Measurements from ENCODE around the gene SMYD2.
A peak's percentile ranks its signal among the peaks of the same experiment; 100 is the strongest.

Gene SMYD2

GRCh38 chr1:214292322-214292721 lies 11.4 kb downstream of the SMYD2 start:
- H3K27me3 ChIP-seq (ENCODE audit: insufficient read depth, poor library complexity, severe bottlenecking), result no peaks in the 10 kb centered on the region
- TF ChIP-seq, protein P1, sequence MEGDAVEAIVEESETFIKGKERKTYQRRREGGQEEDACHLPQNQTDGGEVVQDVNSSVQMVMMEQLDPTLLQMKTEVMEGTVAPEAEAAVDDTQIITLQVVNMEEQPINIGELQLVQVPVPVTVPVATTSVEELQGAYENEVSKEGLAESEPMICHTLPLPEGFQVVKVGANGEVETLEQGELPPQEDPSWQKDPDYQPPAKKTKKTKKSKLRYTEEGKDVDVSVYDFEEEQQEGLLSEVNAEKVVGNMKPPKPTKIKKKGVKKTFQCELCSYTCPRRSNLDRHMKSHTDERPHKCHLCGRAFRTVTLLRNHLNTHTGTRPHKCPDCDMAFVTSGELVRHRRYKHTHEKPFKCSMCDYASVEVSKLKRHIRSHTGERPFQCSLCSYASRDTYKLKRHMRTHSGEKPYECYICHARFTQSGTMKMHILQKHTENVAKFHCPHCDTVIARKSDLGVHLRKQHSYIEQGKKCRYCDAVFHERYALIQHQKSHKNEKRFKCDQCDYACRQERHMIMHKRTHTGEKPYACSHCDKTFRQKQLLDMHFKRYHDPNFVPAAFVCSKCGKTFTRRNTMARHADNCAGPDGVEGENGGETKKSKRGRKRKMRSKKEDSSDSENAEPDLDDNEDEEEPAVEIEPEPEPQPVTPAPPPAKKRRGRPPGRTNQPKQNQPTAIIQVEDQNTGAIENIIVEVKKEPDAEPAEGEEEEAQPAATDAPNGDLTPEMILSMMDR (IDR thresholded peaks at IDR 0.05; ENCODE audit: poor library complexity, severe bottlenecking), result no peak
- ATAC-seq (ENCODE audit: low read depth) (no peak), DNase-seq (ENCODE audit: low spot score) (no peak)
- H3K27ac ChIP-seq (ENCODE audit: poor library complexity, severe bottlenecking), result no peak overlapping the region
- H3K4me3 ChIP-seq (ENCODE audit: severe bottlenecking), result no peak overlapping the region
- no peaks in the 10 kb centered on the region for H3K4me1 ChIP-seq (ENCODE audit: insufficient read depth, poor library complexity, severe bottlenecking)
- no peaks in the 10 kb centered on the region for H3K36me3 ChIP-seq (ENCODE audit: low read depth)
- no peaks in the 10 kb centered on the region for H3K9me3 ChIP-seq (ENCODE audit: severe bottlenecking)

DNA sequence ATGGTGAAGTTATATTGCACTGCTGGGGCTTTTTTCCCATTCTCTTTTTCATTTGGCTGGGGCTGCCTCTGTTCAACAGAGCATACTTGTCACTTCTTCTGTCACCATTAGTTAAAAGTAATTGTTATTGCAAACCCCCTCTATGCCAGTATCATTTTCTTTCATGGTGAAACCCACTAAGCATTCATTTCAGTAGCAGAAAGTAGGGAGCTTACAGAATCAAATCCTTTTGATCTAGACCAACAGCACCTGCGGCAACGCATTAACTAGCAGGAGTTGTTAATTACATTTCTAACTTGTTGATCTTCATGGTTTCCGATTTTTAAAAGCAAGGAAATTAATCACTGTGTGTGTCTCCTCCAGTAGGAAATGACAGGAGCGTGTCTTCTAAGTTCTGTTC lies 15.0 kb downstream of the SMYD2 start:
- Histone ChIP-seq H3K9me3 (ENCODE audit: severe bottlenecking) (no peaks in the 10 kb centered on the region), H3K27ac (ENCODE audit: poor library complexity, severe bottlenecking) (no peak overlapping the region), H3K36me3 (ENCODE audit: low read depth) (no peaks in the 10 kb centered on the region), H3K27me3 (ENCODE audit: insufficient read depth, poor library complexity, severe bottlenecking) (no peaks in the 10 kb centered on the region), H3K4me1 (ENCODE audit: insufficient read depth, poor library complexity, severe bottlenecking) (no peaks in the 10 kb centered on the region), H3K4me3 (ENCODE audit: severe bottlenecking) (no peak overlapping the region)
- DNase-seq (ENCODE audit: low spot score) (no peak), ATAC-seq (ENCODE audit: low read depth) (no peak)
- TF ChIP-seq, protein P1 (IDR thresholded peaks at IDR 0.05; ENCODE audit: poor library complexity, severe bottlenecking), result no peak

DNA sequence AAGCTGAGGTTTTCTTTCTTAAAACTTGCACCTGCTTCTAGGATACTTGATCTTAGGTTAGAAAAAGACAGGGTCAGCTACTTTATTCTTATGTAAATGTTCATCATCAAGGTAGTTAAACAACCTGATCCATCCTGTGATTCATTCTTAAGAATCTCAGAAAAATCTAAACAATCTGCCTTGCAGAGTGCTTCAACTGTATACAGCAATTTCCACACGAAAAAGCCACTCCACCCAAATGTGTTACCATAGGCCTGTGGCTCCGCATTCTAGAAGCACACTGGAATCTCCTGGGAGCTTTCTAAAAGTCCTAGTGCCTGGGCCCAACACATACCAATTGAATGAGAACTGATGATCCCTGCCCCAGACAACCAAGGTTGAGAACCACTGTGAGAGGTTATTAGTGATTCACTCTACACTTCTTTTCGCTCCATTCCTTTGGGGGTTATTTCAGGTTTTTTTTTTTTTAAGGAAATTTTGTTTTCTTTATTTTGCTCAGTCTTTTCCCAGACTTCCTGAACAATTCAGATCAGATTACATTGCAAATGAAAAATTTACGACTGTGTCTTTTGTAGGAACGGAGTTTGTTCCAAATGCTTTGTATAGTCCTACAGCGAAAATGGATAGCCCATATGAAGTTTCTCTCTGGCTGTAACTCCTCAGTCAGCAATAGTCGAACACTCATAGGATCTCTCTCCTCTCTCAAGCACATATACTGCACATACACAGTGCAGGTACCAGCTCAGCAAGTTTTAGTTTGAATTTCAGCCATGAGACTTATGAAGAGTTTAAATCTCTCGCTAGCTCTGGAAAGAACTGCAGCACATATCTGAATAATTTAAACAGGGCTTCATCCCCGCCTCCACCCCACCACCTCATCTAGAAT lies 16.1 kb downstream of the SMYD2 start:
- no peaks in the 10 kb centered on the region for H3K9me3 ChIP-seq (ENCODE audit: severe bottlenecking)
- TF ChIP-seq, protein P1 (IDR thresholded peaks at IDR 0.05; ENCODE audit: poor library complexity, severe bottlenecking), result no peak
- ATAC-seq (ENCODE audit: low read depth) (peak; percentile 45; the same call in 2 of the 3 replicates), DNase-seq (ENCODE audit: low spot score) (no peak)
- H3K4me1 ChIP-seq (ENCODE audit: insufficient read depth, poor library complexity, severe bottlenecking), result no peaks in the 10 kb centered on the region
- H3K36me3 ChIP-seq (ENCODE audit: low read depth), result no peaks in the 10 kb centered on the region
- no peak overlapping the region for H3K4me3 ChIP-seq (ENCODE audit: severe bottlenecking)
- no peak overlapping the region for H3K27ac ChIP-seq (ENCODE audit: poor library complexity, severe bottlenecking)
- H3K27me3 ChIP-seq (ENCODE audit: insufficient read depth, poor library complexity, severe bottlenecking), result no peaks in the 10 kb centered on the region

GRCh38 chr1:214300149-214300780 lies 19.3 kb downstream of the SMYD2 start:
- H3K4me3 ChIP-seq (ENCODE audit: severe bottlenecking), result no peak overlapping the region
- no peaks in the 10 kb centered on the region for H3K4me1 ChIP-seq (ENCODE audit: insufficient read depth, poor library complexity, severe bottlenecking)
- DNase-seq (ENCODE audit: low spot score) (no peak), ATAC-seq (ENCODE audit: low read depth) (no peak)
- H3K9me3 ChIP-seq (ENCODE audit: severe bottlenecking), result no peaks in the 10 kb centered on the region
- no peak overlapping the region for H3K27ac ChIP-seq (ENCODE audit: poor library complexity, severe bottlenecking)
- H3K27me3 ChIP-seq (ENCODE audit: insufficient read depth, poor library complexity, severe bottlenecking), result no peaks in the 10 kb centered on the region
- TF ChIP-seq, protein P1 (IDR thresholded peaks at IDR 0.05; ENCODE audit: poor library complexity, severe bottlenecking), result no peak
- no peaks in the 10 kb centered on the region for H3K36me3 ChIP-seq (ENCODE audit: low read depth)
